Osteocyte (in vitro differentiated cells): Measurements from ENCODE around the gene GRM7. TPM values are rescaled to one million over a fixed set of nuclear protein-coding genes. Genes with fewer than 3 reads are reported as not detected.

Experiments used
- DNase-seq: peaks from one replicate; pipeline ENCODE4 v3.0.0; 2021; ENCODE audit warnings: mixed read lengths; ENCODE audit not compliant: unreplicated experiment; ENCODE audit errors: extremely low spot score
- H3K27ac Mint-ChIP-seq: one replicate; pipeline ENCODE4 v1.8.0; 2021; ENCODE audit warnings: mild to moderate bottlenecking, mixed read lengths; ENCODE audit not compliant: unreplicated experiment
- H3K27me3 Mint-ChIP-seq: one replicate; pipeline ENCODE4 v1.8.0; 2021; ENCODE audit warnings: mixed read lengths; ENCODE audit not compliant: unreplicated experiment
- H3K36me3 Mint-ChIP-seq: one replicate; pipeline ENCODE4 v1.8.0; 2021; ENCODE audit warnings: mixed read lengths; ENCODE audit not compliant: unreplicated experiment
- H3K4me1 Mint-ChIP-seq: one replicate; pipeline ENCODE4 v1.8.0; 2021; ENCODE audit warnings: mixed read lengths; ENCODE audit not compliant: unreplicated experiment
- H3K4me3 Mint-ChIP-seq: one replicate; pipeline ENCODE4 v1.8.0; 2021; ENCODE audit warnings: mild to moderate bottlenecking, moderate library complexity, mixed read lengths; ENCODE audit not compliant: unreplicated experiment
- H3K9me3 Mint-ChIP-seq: one replicate; pipeline ENCODE4 v1.8.0; 2021; ENCODE audit warnings: mixed read lengths; ENCODE audit not compliant: unreplicated experiment
- CTCF ChIP-seq: fragments of 200-600 bp; sonication (generic); IDR thresholded peaks from 2 replicates; pipeline ENCODE4 v1.5.0; 2021; ENCODE audit warnings: antibody characterized with exemption, mild to moderate bottlenecking, moderate library complexity
- total RNA-seq: library from RNA; stranded (reverse); gene quantifications from 2 replicates; pipeline ENCODE4 v1.2.1, GENCODE V29; 2021

Gene GRM7
- total RNA-seq, 1 donor from 2014 or later: not detected

GRCh38 chr3:7290077-7290825 is 429.3 kb downstream of the GRM7 start:
- Mint-ChIP-seq H3K27me3 (no peaks in the 10 kb centered on the region), H3K27ac (no peak overlapping the region)

DNA sequence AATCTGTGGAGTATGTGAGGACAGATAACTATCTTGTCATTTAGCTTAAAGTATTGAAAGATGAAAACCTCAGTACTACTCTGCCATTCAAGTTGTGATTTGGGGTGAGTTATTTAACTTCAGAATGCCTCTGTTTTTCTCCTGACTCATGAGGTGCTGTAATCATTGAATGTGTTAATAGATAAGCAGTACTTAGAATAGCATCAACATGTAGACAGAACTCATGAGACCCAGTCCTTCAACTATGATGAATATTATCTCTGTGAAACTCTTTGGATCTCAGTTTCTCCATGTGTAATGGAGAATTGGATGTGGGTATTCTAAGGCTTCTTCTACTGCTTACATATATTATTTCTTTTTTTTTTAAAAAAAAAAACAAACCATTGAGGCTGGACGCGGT is 431.4 kb downstream of the GRM7 start:
- Mint-ChIP-seq H3K36me3 (no peaks in the 10 kb centered on the region), H3K9me3 (peaks cover 25% of the 10 kb centered on the region), H3K4me3 (no peak overlapping the region), H3K27ac (no peak overlapping the region), H3K27me3 (no peaks in the 10 kb centered on the region), H3K4me1 (no peaks in the 10 kb centered on the region)
- no peak for DNase-seq
- TF ChIP-seq CTCF: no peak

More at GRCh38 chr3:7290077-7290825, 429.3 kb downstream of the GRM7 start:
- no peak for DNase-seq
- no peak for TF ChIP-seq CTCF
- H3K4me1 Mint-ChIP-seq: no peaks in the 10 kb centered on the region
- peaks cover 25% of the 10 kb centered on the region for H3K9me3 Mint-ChIP-seq
- H3K4me3 Mint-ChIP-seq: no peak overlapping the region
- no peaks in the 10 kb centered on the region for H3K36me3 Mint-ChIP-seq

DNA sequence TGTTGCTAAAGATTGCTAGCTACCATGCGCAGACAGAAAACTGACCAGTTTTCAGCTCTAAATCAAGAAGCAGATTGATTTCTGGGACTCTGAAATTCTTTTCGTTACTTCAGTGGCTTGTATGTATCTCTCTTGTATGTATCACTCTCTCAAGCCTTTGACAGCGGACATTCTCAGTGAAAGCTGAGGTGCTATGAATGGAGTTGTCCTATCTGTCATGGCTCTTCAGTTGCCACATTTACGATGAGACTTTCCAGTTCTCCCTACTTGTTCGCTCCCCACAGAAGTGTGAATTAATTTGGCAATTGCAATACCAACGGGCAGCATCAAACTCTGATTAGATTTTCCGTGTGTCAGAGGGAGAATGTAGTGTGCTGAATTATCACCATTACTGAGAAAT is 432.4 kb downstream of the GRM7 start:
- peaks cover 26% of the 10 kb centered on the region for H3K9me3 Mint-ChIP-seq
- no peak for TF ChIP-seq CTCF
- no peaks in the 10 kb centered on the region for H3K27me3 Mint-ChIP-seq
- no peaks in the 10 kb centered on the region for H3K4me1 Mint-ChIP-seq
- H3K27ac Mint-ChIP-seq: no peak overlapping the region
- DNase-seq: no peak
- H3K36me3 Mint-ChIP-seq: no peaks in the 10 kb centered on the region
- H3K4me3 Mint-ChIP-seq: no peak overlapping the region

- DNase-seq: no peak
- H3K4me3 Mint-ChIP-seq: no peak overlapping the region
- no peak for TF ChIP-seq CTCF
- no peaks in the 10 kb centered on the region for H3K27me3 Mint-ChIP-seq
- H3K4me1 Mint-ChIP-seq: no peaks in the 10 kb centered on the region
- H3K36me3 Mint-ChIP-seq: no peaks in the 10 kb centered on the region
- peaks cover 23% of the 10 kb centered on the region for H3K9me3 Mint-ChIP-seq
- H3K27ac Mint-ChIP-seq: no peak overlapping the region
Measured at GRCh38 chr3:7305561-7305960, 444.6 kb downstream of the GRM7 start.

GRCh38 chr3:7306901-7307300 is 446.0 kb downstream of the GRM7 start:
- H3K27me3 Mint-ChIP-seq: no peaks in the 10 kb centered on the region
- no peaks in the 10 kb centered on the region for H3K4me1 Mint-ChIP-seq
- no peak for TF ChIP-seq CTCF
- no peak overlapping the region for H3K4me3 Mint-ChIP-seq
- no peak overlapping the region for H3K27ac Mint-ChIP-seq
- peaks cover 30% of the 10 kb centered on the region for H3K9me3 Mint-ChIP-seq
- DNase-seq: no peak
- no peaks in the 10 kb centered on the region for H3K36me3 Mint-ChIP-seq
